Mucosa of descending colon (tissue), 3 donors: ENCODE measurements around the gene CASP14. TPM values are rescaled to one million over a fixed set of nuclear protein-coding genes. Genes with fewer than 3 reads are reported as not detected.
"Not testable (repeated sequence)": the region's sequence is repeated elsewhere in the genome, so short reads cannot be mapped to it uniquely, and the experiment has no call there.

Source experiments
- ATAC-seq: fragments of 200-7000 bp; cut with Tn5 transposase; one replicate; pipeline ENCODE4 v1.9.1; 2020; ENCODE audit warnings: mild to moderate bottlenecking, moderate library complexity
- DNase-seq, 3 donors: peaks; one replicate each; pipeline ENCODE4 v3.0.0-alpha.2; 2020
- H3K36me3 ChIP-seq: fragments of 200-600 bp; one replicate; pipeline ENCODE4 v1.8.0; 2021; ENCODE audit warnings: low read depth, mild to moderate bottlenecking
- H3K4me1 ChIP-seq: fragments of 200-600 bp; one replicate; pipeline ENCODE4 v1.8.0; 2021; ENCODE audit warnings: low read depth, mild to moderate bottlenecking
- H3K4me3 ChIP-seq: fragments of 200-600 bp; one replicate; pipeline ENCODE4 v1.8.0; 2021; ENCODE audit warnings: mild to moderate bottlenecking
- H3K9me3 ChIP-seq: fragments of 200-600 bp; one replicate; pipeline ENCODE4 v1.8.0; 2021; ENCODE audit warnings: mild to moderate bottlenecking
- CTCF ChIP-seq: fragments of 200-600 bp; IDR thresholded peaks from one replicate; pipeline ENCODE4 v1.8.0; 2022; ENCODE audit warnings: antibody characterized with exemption, mild to moderate bottlenecking
- intact Hi-C, 2 donors: fragments of 100-400 bp; cut with DNase I in 1 of 2; cut with micrococcal nuclease in 1 of 2; formaldehyde crosslinking; loops; one replicate each; pipeline versions ENCODE4 v1.11.0 to v1.11.1; 2022; cut with DNase I, micrococcal nuclease
- total RNA-seq, 3 donors: library from RNA; stranded (reverse); fragmentation: NEBNext Ultra II Directional in 2 of 3; extraction: Animal tissue kit (Norgen Biotek cat#: 25700) in 2 of 3; gene quantifications; one replicate each; pipeline versions ENCODE4 v1.2.1 to v1.2.4, GENCODE V29; 2021 to 2023
- donor health status: DM: no; HTN: no; CAD: no; lungs with moderate emphysema.
- donor health status: DM: no; HTN: no; CAD: no.
- donor health status: DM: no; HTN: yes; CAD: no.

Gene CASP14
- total RNA-seq, 3 donors from 2014 or later = not detected

DNA sequence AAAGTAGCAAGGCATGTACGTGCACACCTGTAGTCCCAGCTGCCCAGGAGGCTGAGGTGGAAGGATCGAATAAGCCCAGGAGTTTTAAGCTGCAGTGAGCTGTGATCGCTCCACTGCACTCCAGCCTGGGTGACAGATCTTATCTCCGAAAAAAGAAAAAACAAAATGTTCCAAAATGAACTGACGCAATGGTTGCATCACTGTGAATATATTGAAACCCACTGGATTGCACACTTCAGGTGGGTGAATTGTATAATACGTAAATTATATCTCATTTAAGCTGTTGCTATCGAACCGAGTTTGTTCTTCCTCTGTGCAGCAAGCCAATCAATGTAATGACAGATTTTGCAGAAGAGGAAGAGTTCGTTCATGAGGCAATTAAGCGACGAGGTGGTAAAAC lies 1.6 kb upstream of the CASP14 start:
- no peak for TF ChIP-seq CTCF
- intact Hi-C loops = no loop called here
- Histone ChIP-seq H3K4me1 (no peaks in the 10 kb centered on the region), H3K4me3 (no peak overlapping the region), H3K36me3 (no peaks in the 10 kb centered on the region), H3K9me3 (no peaks in the 10 kb centered on the region)
- DNase-seq (no peak), ATAC-seq (no peak)

DNA sequence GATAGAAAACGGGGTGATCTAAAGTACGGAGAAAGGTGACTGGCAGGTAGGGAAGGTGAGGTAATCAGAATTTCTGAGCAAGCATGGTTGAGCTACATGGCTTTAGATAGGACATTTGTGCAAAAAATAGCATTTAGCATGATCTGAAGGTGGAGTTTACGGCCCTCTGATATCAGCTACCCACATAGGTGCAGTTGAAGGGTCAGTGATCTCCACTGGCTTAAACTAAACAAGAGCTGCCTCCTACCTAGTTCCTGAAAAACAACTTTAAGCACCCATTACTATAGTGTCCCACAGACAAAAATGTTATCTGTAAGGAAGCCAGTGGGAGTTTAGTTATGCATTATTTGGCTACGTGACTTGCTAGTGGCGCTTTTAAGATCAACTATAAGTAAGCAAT lies 1.2 kb upstream of the CASP14 start:
- no peak for DNase-seq
- no peak for TF ChIP-seq CTCF
- intact Hi-C loops = no loop called here
- Histone ChIP-seq H3K4me1 (no peaks in the 10 kb centered on the region), H3K9me3 (no peaks in the 10 kb centered on the region), H3K4me3 (no peak overlapping the region), H3K36me3 (no peaks in the 10 kb centered on the region)
- no peak for ATAC-seq

GRCh38 chr19:15050639-15051038 lies 1.4 kb downstream of the CASP14 start:
- TF ChIP-seq CTCF = no peak
- ATAC-seq = no peak
- Histone ChIP-seq H3K4me1 (no peaks in the 10 kb centered on the region), H3K36me3 (no peaks in the 10 kb centered on the region), H3K9me3 (no peaks in the 10 kb centered on the region), H3K4me3 (no peak overlapping the region)
- DNase-seq = no peak
- intact Hi-C loops = no loop called here

- no peaks in the 10 kb centered on the region for H3K4me1 ChIP-seq
- no peaks in the 10 kb centered on the region for H3K9me3 ChIP-seq
- no peak overlapping the region for H3K4me3 ChIP-seq
- TF ChIP-seq CTCF = no peak
- DNase-seq (no peak), ATAC-seq (no peak)
- intact Hi-C loops = no loop called here
- no peaks in the 10 kb centered on the region for H3K36me3 ChIP-seq
Observed at GRCh38 chr19:15062036-15062435, 12.8 kb downstream of the CASP14 start.

DNA sequence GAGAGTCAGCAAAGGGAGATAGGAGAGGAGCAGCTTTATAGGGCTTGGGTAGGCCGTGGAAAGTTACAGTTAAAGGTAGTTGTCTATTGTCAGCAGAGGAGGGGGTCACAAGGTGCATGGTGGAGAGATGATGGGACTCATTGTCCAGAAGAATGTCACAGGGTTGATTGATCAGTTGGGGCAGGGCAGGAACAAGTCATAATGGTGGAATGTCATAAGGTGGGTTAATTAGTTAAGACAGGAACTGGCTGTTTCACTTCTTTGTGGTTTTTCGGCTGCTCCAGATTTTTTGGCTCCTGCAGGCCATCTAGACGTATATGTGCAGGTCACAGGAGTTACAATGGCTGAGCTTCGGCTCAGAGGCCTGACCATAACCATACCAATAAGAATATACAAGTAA lies 21.1 kb downstream of the CASP14 start:
- H3K4me1 ChIP-seq, H3K9me3 ChIP-seq, intact Hi-C loops, DNase-seq, H3K4me3 ChIP-seq, H3K36me3 ChIP-seq, ATAC-seq: not testable (repeated sequence)

- no peaks in the 10 kb centered on the region for H3K36me3 ChIP-seq
- H3K4me1 ChIP-seq = no peaks in the 10 kb centered on the region
- H3K9me3 ChIP-seq = no peaks in the 10 kb centered on the region
- intact Hi-C loops = no loop called here
- no peak overlapping the region for H3K4me3 ChIP-seq
- ATAC-seq (no peak), DNase-seq (no peak)
- no peak for TF ChIP-seq CTCF
Observed at GRCh38 chr19:15072930-15073647, 23.8 kb downstream of the CASP14 start.
